Hepatocyte (in vitro differentiated cells): ENCODE results near the gene HSD17B1.

Source experiments
- CTCF ChIP-seq: fragments of 200-600 bp; sonication (generic); IDR thresholded peaks from 2 replicates; pipeline ENCODE4 v1.5.1; 2016; ENCODE audit warnings: antibody characterized with exemption, mild to moderate bottlenecking; ENCODE audit not compliant: poor library complexity
- EZH2 ChIP-seq: fragments of 200-600 bp; sonication (generic); IDR thresholded peaks from 2 replicates; pipeline ENCODE4 v1.6.1; 2016; ENCODE audit warnings: antibody characterized with exemption, mild to moderate bottlenecking, borderline replicate concordance
- EZH2phosphoT487 ChIP-seq: fragments of 200-600 bp; sonication (generic); IDR thresholded peaks from one replicate; pipeline ENCODE4 v1.6.1; 2018; ENCODE audit warnings: antibody characterized with exemption, mild to moderate bottlenecking, low read depth, moderate library complexity; ENCODE audit not compliant: unreplicated experiment, severe bottlenecking

- TF ChIP-seq CTCF: no peak
- no peak for TF ChIP-seq EZH2
- TF ChIP-seq EZH2phosphoT487: no peak
These were observed 39.9 kb upstream of the HSD17B1 start for GRCh38 chr17:42512733-42513251.
